GM18526 (cell line): Measurements from ENCODE around the gene UBTD1.

Experiments used
- POLR2A ChIP-seq: IDR thresholded peaks from 3 replicates; pipeline ENCODE4 v1.6.1; 2011; ENCODE audit not compliant: insufficient read length; ENCODE audit errors: extremely low read depth

UBTD1 gene, protein sequence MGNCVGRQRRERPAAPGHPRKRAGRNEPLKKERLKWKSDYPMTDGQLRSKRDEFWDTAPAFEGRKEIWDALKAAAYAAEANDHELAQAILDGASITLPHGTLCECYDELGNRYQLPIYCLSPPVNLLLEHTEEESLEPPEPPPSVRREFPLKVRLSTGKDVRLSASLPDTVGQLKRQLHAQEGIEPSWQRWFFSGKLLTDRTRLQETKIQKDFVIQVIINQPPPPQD

DNA sequence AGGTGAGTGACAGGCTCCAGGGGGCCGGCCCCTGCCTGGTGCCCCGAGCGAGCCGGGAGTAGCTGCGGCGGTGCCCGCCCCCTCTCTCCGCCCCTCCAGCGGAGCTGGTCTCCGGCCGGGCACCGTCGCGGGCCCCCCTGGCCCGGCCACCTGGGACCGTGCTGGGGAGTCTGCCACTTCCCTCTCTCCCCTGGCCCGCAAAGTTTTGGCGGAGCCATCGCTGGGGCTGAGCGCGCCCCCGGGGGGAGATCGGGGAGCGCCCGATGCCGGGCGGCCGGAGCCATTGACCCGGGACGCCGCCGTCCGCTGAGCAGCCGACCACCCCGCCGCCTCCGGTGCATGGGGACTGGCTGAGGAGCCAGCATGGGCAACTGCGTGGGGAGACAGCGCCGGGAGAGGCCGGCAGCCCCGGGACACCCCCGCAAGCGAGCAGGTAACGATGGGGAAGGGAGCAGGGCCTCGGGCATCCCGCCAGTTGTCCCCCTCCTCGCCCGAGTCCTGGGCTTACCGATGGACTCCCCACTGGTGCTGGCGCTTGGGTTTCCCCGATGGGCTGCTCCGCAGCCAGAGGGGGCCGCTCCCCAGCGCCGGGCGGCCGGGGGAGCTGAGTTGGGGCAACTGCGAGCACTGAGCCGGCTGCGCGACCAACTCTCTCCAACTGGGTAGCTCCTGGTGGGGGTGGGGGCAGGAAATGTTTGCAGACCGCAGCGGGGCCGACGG, at the start of gene UBTD1:
UBTD1 (plus strand) TSS at position 84 of the 720 bp plus-strand sequence; CDS start at position 364, 280 bp downstream.
- TF ChIP-seq POLR2A: no peak

DNA sequence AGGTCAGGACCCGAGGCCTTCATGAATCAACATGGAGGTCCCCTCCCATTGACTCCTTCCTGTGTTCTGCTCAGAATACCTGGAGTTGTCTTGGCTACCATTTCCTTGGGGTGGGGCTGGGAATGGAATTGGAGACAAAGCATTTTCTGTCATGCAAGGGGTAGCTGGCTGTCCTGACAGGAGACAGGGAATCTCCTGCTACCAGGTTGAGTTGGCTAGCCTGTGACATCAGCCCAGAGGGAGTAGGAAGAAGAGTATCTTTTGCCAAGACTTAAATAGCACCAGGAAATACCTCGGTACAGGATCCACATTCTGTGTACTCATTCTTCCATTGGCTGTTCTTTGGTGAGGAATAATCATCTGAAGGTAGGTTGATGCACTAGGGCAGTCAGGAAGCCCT, 47.9 kb upstream of the UBTD1 start:
- no peak for TF ChIP-seq POLR2A

DNA sequence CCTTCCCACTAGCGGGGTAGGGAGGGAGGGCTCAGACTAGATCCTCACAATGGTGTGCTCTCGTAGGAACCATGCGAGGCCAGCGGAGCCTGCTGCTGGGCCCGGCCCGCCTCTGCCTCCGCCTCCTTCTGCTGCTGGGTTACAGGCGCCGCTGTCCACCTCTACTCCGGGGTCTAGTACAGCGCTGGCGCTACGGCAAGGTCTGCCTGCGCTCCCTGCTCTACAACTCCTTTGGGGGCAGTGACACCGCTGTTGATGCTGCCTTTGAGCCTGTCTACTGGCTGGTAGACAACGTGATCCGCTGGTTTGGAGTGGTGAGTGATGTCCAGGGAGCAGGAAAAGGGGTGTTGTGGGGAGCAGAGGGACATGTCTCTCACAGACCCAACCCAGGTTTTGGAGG, 47.1 kb upstream of the UBTD1 start:
- TF ChIP-seq POLR2A: no peak

DNA sequence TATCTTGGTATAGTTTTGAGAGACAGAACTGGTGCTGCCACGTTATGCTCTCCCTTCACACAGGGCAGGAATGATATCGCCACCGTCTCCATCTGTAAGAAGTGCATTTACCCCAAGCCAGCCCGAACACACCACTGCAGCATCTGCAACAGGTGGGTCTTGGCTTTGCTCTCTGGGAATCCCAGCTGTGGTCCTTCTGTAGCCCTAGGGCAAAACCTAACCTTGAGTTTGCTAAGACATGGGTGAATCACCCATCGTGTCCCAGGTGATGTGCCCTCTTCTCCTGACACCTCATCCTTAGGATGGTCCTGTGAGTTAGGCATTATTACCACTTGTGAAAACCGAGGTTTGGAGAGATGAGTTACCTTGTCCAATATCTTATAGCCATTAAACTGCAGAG, 46.4 kb upstream of the UBTD1 start:
- no peak for TF ChIP-seq POLR2A

DNA sequence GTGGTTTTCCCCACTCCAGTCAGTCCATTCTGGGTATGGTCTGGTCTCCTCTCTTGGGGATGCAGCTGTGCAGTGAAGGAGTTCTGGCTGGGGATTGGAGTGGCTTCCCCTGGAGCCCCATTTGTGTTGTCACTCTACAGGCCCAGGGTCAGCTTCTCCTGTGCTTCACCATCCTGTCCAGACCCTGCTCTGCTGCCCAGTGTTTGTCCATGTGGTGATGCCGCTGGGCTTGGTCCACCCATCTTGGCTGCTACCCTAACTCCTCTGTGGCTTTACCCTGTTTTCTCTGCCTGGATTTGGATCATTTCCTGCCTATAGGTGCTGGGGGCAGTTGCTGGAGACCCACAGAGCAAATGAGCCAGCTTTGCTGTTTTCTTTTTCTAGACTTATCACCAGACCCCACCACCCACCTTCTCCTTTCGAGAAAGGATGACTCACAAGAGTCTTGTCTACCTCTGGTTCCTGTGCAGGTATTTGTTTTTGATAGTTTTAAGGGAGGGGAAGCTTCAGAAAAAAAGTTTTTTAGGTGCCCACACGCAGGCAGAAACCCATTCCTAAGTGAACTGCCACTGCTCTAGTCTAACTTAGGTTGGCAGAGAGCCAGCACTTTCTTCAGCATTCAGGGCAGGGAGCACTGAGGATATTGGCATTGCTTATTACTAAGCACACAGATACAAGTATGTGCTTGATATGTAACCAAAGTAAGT, 44.2 kb upstream of the UBTD1 start:
- no peak for TF ChIP-seq POLR2A

DNA sequence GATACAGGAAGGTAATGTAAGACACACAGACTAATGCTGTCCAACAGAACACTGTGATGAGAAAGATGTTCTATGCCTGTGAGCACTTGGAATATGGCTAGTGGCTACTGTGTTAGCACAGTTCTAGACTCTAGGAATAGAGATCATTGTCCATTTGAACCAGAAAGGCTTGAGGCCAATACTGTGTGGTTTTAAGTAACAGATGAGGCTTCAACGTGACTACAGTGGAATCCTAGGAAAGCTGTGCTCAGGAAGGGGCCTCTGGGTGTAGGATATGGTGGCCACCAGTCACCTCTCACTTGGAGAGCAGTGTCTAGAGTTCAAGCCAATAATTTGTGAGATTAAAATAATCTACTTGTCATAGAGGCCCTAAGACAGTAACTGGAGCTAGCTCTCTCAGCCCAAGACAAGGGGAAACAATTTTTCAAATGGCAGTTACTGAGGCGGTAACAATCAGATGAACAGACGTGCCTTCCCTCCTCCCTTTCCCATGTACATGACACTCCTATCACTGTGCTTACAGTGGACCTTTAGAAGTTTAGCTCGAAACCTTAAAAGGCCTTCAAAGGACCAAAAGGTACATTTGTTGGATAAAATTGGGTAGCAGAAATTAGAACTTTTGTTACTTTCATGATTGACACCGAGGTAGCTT, 42.6 kb upstream of the UBTD1 start:
- TF ChIP-seq POLR2A: no peak

DNA sequence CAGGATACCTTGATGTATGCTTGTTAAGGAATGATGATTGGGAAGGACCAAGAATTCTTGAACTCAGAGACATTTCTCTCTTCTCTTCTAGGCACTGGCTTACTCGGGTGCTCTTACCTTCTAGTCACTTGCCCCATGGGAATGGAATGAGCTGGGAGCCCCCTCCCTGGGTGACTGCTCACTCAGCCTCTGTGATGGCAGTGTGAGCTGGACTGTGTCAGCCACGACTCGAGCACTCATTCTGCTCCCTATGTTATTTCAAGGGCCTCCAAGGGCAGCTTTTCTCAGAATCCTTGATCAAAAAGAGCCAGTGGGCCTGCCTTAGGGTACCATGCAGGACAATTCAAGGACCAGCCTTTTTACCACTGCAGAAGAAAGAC, 42.0 kb upstream of the UBTD1 start:
- TF ChIP-seq POLR2A: no peak

DNA sequence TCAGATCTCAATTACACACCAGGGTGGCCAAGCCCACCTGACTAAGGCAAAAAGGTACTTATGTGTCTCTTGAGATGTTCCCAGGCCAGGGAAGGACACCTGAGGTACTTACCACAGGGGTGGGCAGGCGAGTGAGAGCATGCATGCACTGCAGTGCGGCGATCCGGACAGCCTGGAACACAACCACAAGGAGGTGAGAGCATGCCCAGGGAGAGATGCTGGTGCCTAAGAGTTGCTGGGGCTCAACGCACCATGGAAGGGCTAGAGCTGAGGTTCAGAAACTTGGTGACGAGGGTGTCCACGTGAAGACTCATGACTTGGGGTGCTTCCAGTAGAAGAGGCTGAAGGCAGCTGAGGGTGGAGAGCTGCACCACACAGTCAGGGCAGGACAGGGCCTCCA, 39.6 kb upstream of the UBTD1 start:
- TF ChIP-seq POLR2A: no peak

DNA sequence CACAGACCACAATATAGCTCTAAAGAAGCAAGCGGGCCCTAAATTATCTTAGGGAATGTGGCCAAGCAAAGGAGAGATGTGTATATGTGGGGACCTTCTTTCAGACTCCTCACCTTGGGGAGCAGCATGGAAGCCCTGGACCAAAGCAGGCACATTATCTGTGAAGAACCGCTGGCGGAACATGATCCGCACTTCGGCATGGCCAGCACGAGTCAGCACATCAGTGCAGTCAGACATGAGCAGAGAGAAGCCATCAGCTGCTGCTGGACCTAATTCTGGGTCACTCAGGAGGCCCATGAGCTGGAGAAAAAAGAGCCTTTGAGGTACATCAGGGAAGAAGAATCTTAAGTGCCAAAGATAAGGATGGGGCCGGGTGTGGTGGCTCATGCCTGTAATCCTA, 38.8 kb upstream of the UBTD1 start:
- TF ChIP-seq POLR2A: no peak

DNA sequence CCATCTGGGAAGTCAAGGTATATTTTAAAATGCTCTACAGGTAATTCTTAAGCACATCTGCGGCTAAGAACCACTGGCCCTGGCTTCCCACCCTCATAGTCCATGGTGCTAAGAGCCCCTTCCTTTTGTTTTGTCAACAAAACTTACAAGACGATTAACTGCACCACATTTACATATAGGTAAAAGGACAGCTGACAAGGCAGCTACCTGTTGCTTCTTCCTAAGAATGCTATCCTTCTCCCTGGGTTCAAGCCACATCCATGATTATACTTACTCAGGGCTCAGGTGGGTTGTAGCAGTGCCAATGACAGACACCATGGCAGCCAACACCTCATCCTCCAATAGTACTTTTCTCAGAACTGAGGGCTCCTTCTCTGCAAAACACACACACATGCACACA, 36.4 kb upstream of the UBTD1 start:
- no peak for TF ChIP-seq POLR2A

DNA sequence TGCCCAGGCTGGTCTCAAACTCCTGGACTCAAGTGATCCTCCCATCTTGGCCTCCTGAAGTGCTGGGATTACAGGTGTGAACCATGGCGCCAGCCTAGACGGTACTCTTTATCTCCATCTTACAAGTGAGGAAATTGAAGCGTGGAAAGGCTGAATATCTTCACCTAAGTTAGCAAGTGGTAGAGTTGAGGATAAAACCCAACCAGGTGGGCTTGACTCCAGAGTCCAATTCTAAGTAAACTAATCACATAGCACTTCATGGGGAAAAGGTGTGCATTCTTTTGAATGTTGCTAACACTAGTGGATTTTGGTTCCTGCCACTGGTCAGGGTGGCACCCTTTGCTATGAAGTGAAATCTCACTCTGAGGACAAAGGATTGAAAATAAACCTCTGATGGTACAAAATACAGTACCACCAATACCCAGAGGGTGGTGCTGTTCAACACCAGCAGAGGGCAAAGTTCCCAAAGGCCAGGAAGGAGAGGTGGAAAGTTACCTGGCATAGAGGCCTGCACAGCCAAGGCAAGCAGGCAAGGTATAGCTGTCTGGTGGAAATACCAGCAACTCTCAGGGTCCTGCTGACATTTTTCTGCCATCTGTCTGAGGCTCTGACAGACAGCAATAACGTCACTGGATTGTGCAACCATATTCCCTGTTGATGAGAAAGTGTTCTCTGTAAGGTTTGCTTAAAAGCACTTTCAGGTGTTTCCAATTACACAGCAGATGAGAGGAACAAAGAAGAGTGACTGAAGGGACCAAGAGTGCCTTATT, 35.2 kb upstream of the UBTD1 start:
- TF ChIP-seq POLR2A: no peak

DNA sequence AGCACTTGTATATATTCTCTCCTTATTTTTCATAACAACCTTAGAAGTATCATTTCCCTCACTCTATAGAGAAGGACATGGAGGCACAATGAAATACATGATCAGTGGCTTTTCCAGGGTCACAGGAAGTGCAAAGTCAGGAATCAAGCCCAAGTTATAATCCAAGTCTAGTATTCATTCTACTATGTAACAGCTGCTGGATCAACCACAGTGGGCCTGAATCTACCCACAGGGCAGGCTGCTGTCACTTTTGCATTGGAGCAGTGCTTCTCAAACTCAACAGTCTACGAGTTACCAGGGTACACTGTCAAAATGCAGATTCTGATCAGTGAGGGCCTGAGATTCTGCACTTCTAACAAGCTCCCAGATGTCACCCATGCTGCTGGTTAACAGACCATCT, 34.5 kb upstream of the UBTD1 start:
- TF ChIP-seq POLR2A: no peak

DNA sequence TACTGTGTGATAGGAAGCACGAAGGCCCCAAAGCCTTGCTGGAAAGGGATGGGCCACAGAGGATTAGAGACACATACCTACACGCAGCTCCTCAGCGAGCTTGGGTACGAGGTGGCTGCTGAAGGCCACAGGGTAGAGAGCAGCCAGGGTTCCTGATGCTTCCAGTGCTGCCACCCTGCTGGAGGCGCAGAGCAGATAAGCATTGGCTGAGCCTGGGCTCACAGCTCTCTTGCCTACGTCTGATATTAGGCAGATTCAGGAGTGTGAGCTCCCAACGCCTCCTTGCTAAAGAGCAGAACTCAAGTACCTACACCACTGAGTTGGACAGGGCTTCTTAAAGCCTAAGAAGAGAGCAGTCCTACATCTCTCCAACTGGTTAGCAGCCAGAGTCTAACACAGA, 32.7 kb upstream of the UBTD1 start:
- no peak for TF ChIP-seq POLR2A

DNA sequence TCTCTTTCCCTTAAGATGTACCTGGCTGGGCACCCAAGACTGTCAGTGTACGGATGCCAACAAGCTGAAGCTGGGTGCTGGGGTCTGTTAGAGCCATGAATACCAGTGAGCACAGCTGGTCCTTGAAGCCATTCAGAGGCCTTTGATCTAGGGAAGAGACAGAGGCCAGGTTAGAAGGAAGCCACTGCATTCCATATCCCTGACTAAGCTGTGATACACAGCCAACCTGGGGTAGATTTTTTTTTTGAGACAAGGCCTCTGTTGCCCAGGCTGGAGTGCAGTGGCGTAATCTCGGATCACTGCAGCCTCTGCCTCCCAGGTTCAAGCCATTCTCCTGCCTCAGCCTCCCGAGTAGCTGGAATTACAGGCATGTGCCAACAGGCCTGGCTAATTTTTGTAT, 32.0 kb upstream of the UBTD1 start:
- no peak for TF ChIP-seq POLR2A

DNA sequence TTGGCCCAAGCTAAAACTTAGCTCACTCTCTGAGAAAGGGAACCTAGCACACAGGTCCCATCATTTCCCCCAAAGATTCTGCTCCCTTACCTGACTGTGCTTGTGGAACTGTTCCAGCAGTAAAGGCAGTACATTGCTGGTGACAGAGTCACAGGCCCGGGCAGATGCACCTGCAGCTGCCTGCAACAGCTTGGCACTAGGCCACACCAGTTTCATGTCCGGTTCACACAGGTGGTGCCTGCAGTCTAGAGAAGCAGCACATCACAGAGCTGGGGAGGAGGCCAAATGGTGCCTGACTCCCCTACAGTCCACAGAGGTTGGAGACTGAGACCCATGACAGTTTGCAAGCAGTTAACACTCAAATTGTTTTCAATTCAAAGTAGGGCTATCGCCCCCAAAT, 30.6 kb upstream of the UBTD1 start:
- no peak for TF ChIP-seq POLR2A
